SK-N-SH treated with all-trans-retinoic acid at 6 μM for 48 hours (cell line): Measurements from ENCODE around the gene PADI3.

ENCODE experiments used
- ATAC-seq: fragments of 200-7000 bp; cut with Tn5 transposase; 3 replicates; pipeline ENCODE4 v1.9.1; 2020; ENCODE audit warnings: mild to moderate bottlenecking, moderate library complexity
- ARNTL ChIP-seq: fragments of 450-650 bp; formaldehyde crosslinking; IDR thresholded peaks from 2 replicates; pipeline ENCODE4 v1.5.0; 2020; ENCODE audit warnings: low read depth, mild to moderate bottlenecking, moderate library complexity, borderline replicate concordance
- CREB5 ChIP-seq: fragments of 250-450 bp; sonication (Bioruptor Pico); IDR thresholded peaks from 2 replicates; pipeline ENCODE4 v1.5.1; 2020; ENCODE audit warnings: low read depth, mild to moderate bottlenecking, moderate library complexity
- CSDC2 ChIP-seq: fragments of 250-450 bp; sonication (Bioruptor Pico); IDR thresholded peaks from 2 replicates; pipeline ENCODE4 v1.5.0; 2020; ENCODE audit warnings: mild to moderate bottlenecking, moderate library complexity
- CSRNP3 ChIP-seq: fragments of 250-450 bp; sonication (Bioruptor Pico); IDR thresholded peaks from 2 replicates; pipeline ENCODE4 v1.5.1; 2021; ENCODE audit warnings: mild to moderate bottlenecking, moderate library complexity
- ESRRG ChIP-seq: fragments of 250-450 bp; sonication (Bioruptor Pico); IDR thresholded peaks from 2 replicates; pipeline ENCODE4 v1.6.1; 2021; ENCODE audit warnings: mild to moderate bottlenecking
- GLIS3 ChIP-seq: fragments of 250-450 bp; sonication (Bioruptor Pico); IDR thresholded peaks from 2 replicates; pipeline ENCODE4 v1.5.0; 2020; ENCODE audit warnings: mild to moderate bottlenecking, moderate library complexity
- ISL1 ChIP-seq: fragments of 250-450 bp; sonication (Bioruptor Pico); IDR thresholded peaks from 2 replicates; pipeline ENCODE4 v2.1.2; 2022; ENCODE audit warnings: mild to moderate bottlenecking, moderate library complexity
- OSR1 ChIP-seq: fragments of 250-450 bp; sonication (Bioruptor Pico); IDR thresholded peaks from 2 replicates; pipeline ENCODE4 v1.8.0; 2022; ENCODE audit warnings: moderate library complexity, mild to moderate bottlenecking, inconsistent platforms
- PATZ1 ChIP-seq: fragments of 250-450 bp; sonication (Bioruptor Pico); IDR thresholded peaks from 2 replicates; pipeline ENCODE4 v1.8.0; 2020; ENCODE audit warnings: mild to moderate bottlenecking, moderate library complexity, borderline replicate concordance
- POU6F1 ChIP-seq: fragments of 250-450 bp; sonication (Bioruptor Pico); IDR thresholded peaks from 2 replicates; pipeline ENCODE4 v1.8.0; 2021; ENCODE audit warnings: low read depth, mild to moderate bottlenecking, moderate library complexity, borderline replicate concordance
- PPARA ChIP-seq: fragments of 250-450 bp; sonication (Bioruptor Pico); IDR thresholded peaks from 2 replicates; pipeline ENCODE4 v1.5.0; 2020; ENCODE audit warnings: mild to moderate bottlenecking, borderline replicate concordance
- RARB ChIP-seq: fragments of 250-450 bp; sonication (Bioruptor Pico); IDR thresholded peaks from 2 replicates; pipeline ENCODE4 v1.8.0; 2021; ENCODE audit warnings: mild to moderate bottlenecking, moderate library complexity
- SNAI2 ChIP-seq: fragments of 250-450 bp; sonication (Bioruptor Pico); IDR thresholded peaks from 2 replicates; pipeline ENCODE4 v1.5.0; 2020; ENCODE audit warnings: mild to moderate bottlenecking, moderate library complexity
- TCF4 ChIP-seq: fragments of 250-450 bp; sonication (Bioruptor Pico); IDR thresholded peaks from 2 replicates; pipeline ENCODE4 v1.8.0; 2021; ENCODE audit warnings: mild to moderate bottlenecking, moderate library complexity, borderline replicate concordance
- TOX ChIP-seq: fragments of 250-450 bp; sonication (Bioruptor Pico); IDR thresholded peaks from 2 replicates; pipeline ENCODE4 v1.8.0; 2021; ENCODE audit warnings: mild to moderate bottlenecking, moderate library complexity, borderline replicate concordance
- ZC3H10 ChIP-seq: fragments of 250-450 bp; sonication (Bioruptor Pico); IDR thresholded peaks from 2 replicates; pipeline ENCODE4 v1.5.1; 2021; ENCODE audit warnings: mild to moderate bottlenecking, moderate library complexity
- ZFP3 ChIP-seq: fragments of 250-450 bp; sonication (Bioruptor Pico); IDR thresholded peaks from 2 replicates; pipeline ENCODE4 v1.5.0; 2020; ENCODE audit warnings: mild to moderate bottlenecking, moderate library complexity
- ZFP30 ChIP-seq: fragments of 450-650 bp; formaldehyde crosslinking; IDR thresholded peaks from 2 replicates; pipeline ENCODE4 v1.5.0; 2022; ENCODE audit warnings: mild to moderate bottlenecking, moderate library complexity
- ZNF70 ChIP-seq: fragments of 450-650 bp; formaldehyde crosslinking; IDR thresholded peaks from 2 replicates; pipeline ENCODE4 v1.5.0; 2020; ENCODE audit warnings: mild to moderate bottlenecking, moderate library complexity
- ZNF8 ChIP-seq: fragments of 450-650 bp; formaldehyde crosslinking; IDR thresholded peaks from 2 replicates; pipeline ENCODE4 v1.5.0; 2020; ENCODE audit warnings: mild to moderate bottlenecking, moderate library complexity

PADI3 gene

GRCh38 chr1:17230106-17230505 is 18.8 kb upstream of the PADI3 start:
- no peak for ATAC-seq
- TF ChIP-seq ISL1 (CRISPR knock-in tag) (no peak), CSRNP3 (CRISPR knock-in tag) (no peak), PATZ1 (CRISPR knock-in tag) (no peak), OSR1 (CRISPR knock-in tag) (no peak), ZNF70 (CRISPR knock-in tag) (no peak), ZFP30 (no peak), RARB (no peak), ARNTL (CRISPR knock-in tag) (no peak), TOX (no peak), POU6F1 (CRISPR knock-in tag) (no peak), ZFP3 (CRISPR knock-in tag) (no peak)
- TF ChIP-seq, all 23 proteins: peak for 0

- no peak for TF ChIP-seq PPARA
- no peak for TF ChIP-seq RARB
- no peak for TF ChIP-seq GLIS3
- no peak for TF ChIP-seq ZFP30
- TF ChIP-seq ZNF8 (CRISPR knock-in tag), result no peak
- no peak for ATAC-seq
Observed at GRCh38 chr1:17230671-17231310, 18.1 kb upstream of the PADI3 start.

- ATAC-seq, result peak; percentile 15; the same call in 2 of the 3 replicates
- TF ChIP-seq ISL1 (CRISPR knock-in tag), result no peak
- TF ChIP-seq POU6F1 (CRISPR knock-in tag), result no peak
- TF ChIP-seq RARB, result no peak
- TF ChIP-seq CREB5, result no peak
- TF ChIP-seq CSDC2 (CRISPR knock-in tag), result no peak
- no peak for TF ChIP-seq SNAI2 (CRISPR knock-in tag)
- TF ChIP-seq OSR1 (CRISPR knock-in tag), result no peak
- no peak for TF ChIP-seq PPARA
- TF ChIP-seq, all 23 proteins: peak for 0
Observed at GRCh38 chr1:17232759-17233661, 15.9 kb upstream of the PADI3 start.

- TF ChIP-seq CREB5 (0 out of 2 replicates have a peak, but pooled peaks have one; percentile 25), ESRRG (CRISPR knock-in tag) (no peak), PATZ1 (CRISPR knock-in tag) (peak; percentile 21; the same call in 1 of the 2 replicates), ZC3H10 (CRISPR knock-in tag) (no peak), ISL1 (CRISPR knock-in tag) (peak; percentile 7; the same call in 1 of the 2 replicates), TCF4 (CRISPR knock-in tag) (0 out of 2 replicates have a peak, but pooled peaks have one; percentile 29)
- TF ChIP-seq, all 23 proteins: peak for 4
- ATAC-seq, result peak; percentile 91
Observed at GRCh38 chr1:17233675-17234320, 15.1 kb upstream of the PADI3 start.
